Activated T-cell treated with anti-CD3 and anti-CD28 coated beads for 4 hours (primary cell): ENCODE measurements around the gene PELO.
A peak's percentile ranks its signal among the peaks of the same experiment; 100 is the strongest.

Source experiments
- DNase-seq: peaks from one replicate; pipeline ENCODE4 v3.0.0-alpha.2; 2020

PELO gene

DNA sequence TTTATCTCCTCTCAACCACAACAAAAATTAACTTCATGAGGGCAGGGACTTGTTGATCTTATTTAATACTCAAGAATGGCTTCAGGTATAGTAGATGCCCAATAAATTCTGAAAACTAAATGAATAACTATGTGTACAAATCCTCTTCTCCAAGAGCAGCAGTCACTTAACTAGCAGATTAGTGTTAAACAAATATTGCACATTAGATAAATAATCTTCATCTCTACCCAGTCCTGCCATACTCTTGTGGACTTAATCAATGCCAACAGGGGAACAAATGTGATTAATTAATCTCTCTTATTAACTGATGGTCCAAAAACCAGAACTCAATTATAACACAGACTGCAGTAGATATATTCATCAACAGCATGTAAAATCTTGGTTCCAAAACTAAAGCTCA, 15.0 kb upstream of the PELO start:
- no peak for DNase-seq

GRCh38 chr5:52773342-52773741, 14.4 kb upstream of the PELO start:
- DNase-seq: no peak

GRCh38 chr5:52774005-52774410, 13.7 kb upstream of the PELO start:
- DNase-seq: no peak

- no peak for DNase-seq
These were observed 11.6 kb upstream of the PELO start for GRCh38 chr5:52776116-52776515.

DNA sequence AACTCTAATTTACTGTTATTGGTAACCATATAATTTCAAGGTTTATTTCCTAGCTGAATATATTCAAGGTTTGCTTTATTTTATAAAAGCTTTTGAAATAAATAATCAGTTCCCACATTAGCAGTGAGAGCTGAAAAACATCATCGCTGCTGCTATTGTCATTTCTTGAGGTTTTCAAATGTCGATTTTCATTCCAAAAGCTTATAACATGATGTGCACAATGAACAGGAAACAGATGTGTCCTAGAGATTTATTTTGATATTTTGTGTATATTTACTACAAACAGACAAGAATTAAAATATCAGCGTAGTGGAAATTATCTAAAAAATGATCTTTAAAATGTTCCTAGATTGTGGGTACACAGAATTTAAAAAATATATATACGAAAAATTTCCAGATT, 10.5 kb upstream of the PELO start:
- DNase-seq: no peak

- DNase-seq: no peak
These were observed 8.9 kb upstream of the PELO start for GRCh38 chr5:52778781-52779180.

- DNase-seq: no peak
These were observed 8.5 kb upstream of the PELO start for GRCh38 chr5:52779213-52779612.

- DNase-seq: no peak
These were observed 4.3 kb upstream of the PELO start for GRCh38 chr5:52783226-52783959.

GRCh38 chr5:52784737-52785136, 3.0 kb upstream of the PELO start:
- no peak for DNase-seq

DNA sequence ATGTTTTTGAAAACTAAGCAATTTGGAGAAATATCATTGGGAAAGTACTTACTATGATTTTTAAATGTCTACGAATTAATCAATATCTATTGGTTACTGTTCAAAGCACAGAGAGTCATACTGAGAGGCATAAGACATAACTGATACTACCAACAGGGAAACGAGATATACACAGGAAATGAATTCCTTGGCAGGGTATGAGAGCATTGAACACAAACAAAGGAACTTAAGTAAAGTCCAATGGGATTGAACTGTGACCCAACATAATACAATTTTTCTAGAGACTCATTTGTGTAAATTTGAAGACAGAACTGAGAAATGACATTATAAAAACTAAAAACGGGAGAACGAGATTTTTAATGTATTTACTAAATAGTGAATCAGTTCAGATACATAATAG, 1.3 kb upstream of the PELO start:
- DNase-seq: no peak

DNA sequence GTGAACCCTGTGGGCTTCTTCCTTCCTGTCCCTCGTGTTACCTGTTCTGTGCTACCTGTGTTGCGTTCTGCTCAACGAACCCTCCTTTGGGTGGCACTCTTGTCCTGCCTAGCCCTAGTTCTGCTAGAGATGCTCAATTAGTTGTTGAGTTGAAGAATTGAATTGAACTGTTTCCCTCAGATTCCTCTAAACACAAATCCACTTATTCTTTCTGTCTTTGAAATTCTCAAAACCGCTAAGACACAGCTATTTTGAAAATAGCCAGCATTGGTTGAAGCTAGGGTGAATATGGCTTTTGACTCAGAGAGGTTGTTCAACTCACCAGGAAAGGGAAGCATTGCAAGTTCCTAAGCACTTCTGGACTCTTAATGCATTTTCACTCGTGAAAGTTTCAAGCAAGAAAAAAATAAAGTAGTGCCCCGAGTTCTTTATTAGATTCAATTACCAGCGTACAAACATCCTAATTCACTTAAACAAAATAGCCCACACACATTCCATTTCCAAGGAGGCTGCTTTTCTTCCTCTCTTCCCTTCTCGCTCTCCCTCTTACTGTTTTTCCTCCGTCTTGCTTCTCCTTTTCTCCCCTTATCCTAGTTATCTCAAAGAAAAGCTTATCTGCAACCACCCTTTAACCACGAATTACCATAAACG, 642 bp upstream of the PELO start:
- peak; percentile 21 for DNase-seq

DNA sequence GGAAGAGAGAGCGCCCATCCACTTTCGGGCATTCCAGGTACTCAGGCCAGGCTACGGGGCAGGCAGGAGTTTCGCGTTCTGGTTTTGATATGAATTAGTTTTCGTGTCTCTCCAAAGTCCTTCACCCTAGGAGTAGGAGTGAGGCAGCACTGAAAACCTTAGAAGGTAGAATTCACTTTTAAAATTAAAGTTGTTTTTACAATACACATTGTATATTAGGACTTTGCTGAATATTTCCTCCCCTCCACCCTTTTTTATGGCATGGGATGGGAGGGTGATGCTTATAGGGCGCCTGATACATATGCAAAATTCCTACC, 747 bp downstream of the PELO start:
- DNase-seq: no peak

DNA sequence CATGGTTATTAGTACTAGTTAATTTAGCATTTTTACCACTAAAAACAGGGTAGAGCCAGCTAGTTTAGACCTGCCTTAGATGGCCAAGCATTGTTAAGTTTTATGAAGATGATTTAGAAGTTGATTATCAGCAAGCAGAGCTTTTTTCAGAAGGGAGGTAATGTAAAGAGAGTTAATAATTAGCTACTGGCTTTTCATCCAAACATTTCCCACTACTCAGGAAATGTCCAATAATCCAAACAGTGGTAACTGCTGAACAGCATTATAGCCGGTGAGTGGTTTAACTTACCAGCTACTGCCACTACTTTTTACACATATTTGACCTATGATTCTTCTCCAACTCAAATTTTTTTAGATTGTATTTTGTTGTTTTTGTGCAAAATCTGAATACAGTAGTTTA, 1.7 kb downstream of the PELO start:
- no peak for DNase-seq

DNA sequence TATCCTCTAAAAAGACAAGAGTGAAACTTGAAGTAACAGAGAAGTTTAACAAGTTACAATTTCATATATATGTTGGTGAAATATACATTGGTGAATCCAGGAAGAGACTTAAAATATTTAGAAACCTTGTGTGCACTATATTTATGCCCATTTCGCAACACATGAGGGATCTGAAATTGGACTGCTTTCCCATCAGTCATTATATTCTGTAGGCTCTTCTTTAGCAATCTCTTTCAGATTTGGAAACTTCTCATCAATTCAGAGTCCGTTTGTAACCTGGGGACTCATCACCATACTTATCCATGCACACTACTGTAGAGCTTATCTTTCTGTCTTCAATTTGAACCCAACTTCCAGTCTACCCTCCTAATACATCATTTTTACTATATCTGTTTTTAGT, 2.1 kb downstream of the PELO start:
- no peak for DNase-seq

- no peak for DNase-seq
These were observed 3.6 kb downstream of the PELO start for GRCh38 chr5:52791366-52791765.

DNA sequence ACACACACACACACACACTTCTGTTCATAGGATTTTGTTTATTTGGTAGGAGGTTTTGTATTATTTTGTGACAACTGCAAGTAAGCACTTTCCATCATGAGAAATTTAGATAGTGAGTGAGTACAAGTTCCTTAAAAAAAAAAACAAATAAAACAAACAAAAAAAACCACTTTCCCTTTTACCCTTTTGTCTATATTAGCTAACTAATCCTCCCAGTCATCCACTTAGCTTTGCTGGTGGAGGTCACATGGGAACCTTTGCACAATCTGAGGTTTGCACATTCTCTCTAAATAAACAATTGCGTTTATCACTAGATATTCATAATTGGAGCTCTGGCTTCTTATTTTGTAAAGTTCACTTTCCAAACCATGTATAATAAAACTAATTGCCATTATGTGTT, 6.8 kb downstream of the PELO start:
- DNase-seq: no peak

- DNase-seq: no peak
These were observed 8.3 kb downstream of the PELO start for GRCh38 chr5:52796031-52796430.

DNA sequence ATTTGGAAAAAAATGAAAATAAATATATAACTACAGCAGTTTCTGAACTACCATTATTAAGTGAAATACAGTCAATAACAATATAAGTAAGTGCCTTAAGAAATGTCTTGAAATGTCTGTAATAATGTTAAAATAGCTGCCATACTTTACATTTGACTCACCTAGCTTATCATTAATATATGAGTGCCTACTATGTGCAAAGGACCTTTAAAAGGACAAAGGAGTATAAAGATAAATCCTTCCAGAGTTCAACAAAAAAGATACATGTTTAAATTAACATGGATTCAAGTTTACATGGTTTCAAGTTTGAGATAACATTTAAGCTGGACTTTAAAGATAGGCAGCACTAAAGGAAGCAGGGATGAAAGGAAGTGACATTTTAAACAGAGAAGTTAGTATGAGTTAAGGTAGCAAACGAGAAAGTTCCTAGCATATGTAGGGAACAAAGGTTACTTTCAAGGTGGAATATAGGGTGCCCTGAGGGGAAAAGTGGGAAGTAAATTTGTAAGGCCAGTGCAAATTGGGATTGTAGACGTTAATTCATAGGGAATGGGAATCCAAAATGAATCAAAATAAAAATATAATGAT, 8.9 kb downstream of the PELO start:
- no peak for DNase-seq

GRCh38 chr5:52798938-52799337, 11.2 kb downstream of the PELO start:
- no peak for DNase-seq

DNA sequence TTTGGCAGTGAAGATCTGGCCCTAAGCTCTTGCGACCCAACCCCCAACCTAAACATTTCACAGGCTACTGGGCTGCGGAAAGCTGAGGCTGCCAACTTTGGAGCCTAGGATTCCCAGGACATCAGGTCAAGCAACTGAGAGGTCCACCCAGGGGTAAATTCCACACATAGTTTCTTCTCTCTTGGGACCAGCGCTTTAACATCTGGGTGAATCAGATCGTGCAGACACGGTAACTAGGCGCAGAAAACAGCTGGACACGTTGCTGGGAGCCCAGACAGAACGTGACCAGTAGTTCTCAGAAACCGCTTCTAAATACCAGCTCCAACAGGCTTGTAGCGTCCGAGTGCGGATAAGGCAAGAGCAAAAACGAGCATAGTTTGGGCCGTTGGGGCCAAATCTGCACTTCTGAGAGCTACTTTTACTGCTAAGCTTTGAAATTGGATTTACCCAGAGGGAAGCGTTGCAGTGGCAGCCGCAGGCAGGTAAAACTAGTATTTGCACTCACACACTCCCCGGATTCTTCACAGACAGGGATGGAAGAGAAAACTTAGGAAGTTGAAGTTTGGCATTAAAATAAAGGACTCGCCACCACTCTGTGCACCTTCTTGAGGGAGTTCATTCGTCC, 11.8 kb downstream of the PELO start:
- DNase-seq: peak; percentile 7

GRCh38 chr5:52799983-52800393, 12.3 kb downstream of the PELO start:
- DNase-seq: peak; percentile 91

DNA sequence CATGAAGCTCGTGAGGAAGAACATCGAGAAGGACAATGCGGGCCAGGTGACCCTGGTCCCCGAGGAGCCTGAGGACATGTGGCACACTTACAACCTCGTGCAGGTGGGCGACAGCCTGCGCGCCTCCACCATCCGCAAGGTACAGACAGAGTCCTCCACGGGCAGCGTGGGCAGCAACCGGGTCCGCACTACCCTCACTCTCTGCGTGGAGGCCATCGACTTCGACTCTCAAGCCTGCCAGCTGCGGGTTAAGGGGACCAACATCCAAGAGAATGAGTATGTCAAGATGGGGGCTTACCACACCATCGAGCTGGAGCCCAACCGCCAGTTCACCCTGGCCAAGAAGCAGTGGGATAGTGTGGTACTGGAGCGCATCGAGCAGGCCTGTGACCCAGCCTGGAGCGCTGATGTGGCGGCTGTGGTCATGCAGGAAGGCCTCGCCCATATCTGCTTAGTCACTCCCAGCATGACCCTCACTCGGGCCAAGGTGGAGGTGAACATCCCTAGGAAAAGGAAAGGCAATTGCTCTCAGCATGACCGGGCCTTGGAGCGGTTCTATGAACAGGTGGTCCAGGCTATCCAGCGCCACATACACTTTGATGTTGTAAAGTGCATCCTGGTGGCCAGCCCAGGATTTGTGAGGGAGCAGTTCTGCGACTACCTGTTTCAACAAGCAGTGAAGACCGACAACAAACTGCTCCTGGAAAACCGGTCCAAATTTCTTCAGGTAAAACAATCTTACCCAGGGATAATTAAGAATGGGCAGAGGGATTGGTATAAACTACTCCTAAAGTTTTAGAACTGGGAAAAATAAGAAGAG, 12.9 kb downstream of the PELO start:
- peak; percentile 14 for DNase-seq

- DNase-seq: no peak
These were observed 13.6 kb downstream of the PELO start for GRCh38 chr5:52801329-52801728.
